AG08395 (cell line): ENCODE data around the gene PRPF6.

ENCODE experiments used
- DNase-seq: peaks from one replicate; pipeline ENCODE4 v3.0.0; 2012; ENCODE audit warnings: mixed read lengths, low spot score

Gene PRPF6

DNA sequence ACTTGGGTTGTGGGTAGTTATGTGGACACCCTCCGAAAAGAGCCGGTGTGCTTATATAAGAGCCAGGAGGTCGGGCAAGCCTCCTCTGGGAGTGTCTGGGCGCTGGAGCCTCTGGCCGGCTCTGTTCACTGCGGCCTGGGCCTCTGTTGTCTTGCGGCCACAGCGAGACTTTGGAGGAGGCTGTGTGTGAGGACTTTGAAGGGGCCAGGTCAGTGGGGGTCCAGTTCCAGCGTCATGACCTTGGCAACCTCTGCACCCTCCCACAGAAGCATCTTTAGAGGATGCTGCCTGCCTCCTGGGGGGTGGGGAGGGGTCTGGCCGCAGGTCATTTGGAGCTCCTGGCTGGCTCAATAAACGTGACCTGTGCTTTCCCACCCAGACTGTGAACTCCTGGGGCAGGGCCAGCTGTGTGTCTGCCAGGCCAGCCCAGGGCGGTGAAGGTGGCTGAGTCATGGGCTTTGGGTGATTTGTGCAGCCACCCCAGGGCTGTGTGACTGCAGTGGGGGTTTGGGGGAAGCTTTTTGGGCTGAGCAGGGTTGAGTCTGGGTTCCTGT is 83.3 kb downstream of the PRPF6 start:
- DNase-seq = peak; percentile 88

DNA sequence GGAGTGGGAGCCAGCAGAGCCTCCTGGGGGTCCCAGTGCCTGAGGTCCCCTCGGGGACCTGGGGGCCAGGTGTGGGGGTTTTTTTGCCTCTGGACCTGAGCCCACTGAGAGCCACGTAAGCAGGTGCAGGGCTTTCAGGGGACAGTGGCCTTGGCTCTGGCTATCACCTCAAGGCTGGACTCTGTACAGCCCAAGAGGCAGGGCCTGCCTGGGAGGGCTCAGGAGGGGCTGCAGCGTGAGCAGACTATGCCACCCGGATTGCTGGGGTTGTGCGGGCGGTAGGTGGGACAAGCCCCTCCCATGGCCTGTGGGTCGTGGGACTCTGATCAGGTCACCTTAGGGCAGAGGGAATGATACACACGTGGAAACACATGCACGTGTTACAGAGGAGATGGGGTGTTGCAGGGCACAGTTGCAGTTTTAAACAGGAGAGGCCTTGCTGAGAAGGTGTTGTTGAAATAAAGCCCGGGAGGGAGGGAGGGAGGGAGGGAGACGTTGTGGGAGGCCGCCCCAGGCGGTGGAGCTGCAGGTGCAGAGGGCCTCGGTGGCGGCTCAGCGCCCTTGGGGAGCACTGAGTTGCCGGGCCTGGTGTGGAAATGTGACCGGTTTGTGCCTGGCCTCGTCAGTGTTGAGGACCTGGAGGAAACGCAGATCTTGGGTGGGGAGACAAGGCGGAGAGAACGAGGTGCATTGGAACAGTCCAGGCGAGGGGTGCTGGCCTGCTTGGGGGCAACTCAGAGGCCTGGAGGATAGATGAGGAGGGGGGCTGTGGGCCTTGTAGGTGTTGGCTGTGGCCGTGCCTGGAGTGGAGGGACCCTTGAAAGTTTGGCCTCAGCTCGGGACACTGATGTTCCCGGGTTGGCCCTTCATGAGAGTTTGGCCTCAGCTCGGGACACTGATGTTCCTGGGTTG is 84.4 kb downstream of the PRPF6 start:
- no peak for DNase-seq

DNA sequence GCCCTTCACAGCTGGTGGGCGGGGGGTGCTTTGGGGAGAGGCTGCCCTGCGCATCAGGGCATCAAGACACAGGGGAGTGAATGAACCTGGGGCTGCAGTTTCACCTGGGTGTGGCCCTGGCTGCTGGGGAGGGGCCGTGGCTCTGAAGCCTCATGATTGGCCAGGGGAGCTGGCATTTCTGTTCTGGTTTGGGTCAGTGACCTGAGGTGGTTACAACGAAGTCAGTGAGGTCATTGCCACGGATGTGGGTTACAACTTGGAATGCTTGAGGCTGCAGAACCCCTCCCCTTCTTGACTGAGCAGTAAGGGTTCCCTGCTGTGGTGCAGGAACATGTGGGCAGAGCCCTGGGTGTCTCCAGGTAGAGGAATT is 85.0 kb downstream of the PRPF6 start:
- DNase-seq = peak; percentile 86

DNA sequence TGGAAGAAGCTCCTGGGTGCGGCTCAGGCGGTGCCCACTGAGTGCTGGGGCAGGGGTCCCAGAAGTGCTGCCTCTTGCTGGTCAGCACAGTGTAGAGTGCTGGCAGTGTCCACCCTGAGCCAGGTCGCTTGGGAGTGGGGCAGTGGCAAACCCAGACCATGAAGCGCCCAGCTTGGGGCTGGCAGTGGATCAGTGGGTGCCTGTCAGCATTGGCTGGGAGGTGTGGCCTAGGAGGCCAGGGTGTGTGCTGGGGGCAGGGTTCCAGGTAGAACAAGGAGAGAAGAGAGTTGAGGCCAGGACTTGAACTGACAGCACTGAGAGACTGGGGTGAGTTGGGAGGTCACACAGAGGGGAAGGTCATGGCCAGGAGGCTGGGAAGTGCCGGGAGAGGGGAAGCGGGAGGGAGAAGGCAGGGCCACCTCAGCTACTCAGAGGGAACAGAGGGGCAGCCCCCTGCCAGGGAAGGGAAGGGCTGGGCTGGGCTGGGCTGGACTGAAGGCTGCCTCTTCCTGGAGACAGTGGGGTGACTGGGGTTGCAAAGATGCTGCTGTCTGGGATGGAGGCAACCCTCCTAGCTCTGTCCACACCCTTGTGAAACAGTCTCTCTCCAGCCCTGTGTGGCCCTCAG is 86.2 kb downstream of the PRPF6 start:
- no peak for DNase-seq

DNA sequence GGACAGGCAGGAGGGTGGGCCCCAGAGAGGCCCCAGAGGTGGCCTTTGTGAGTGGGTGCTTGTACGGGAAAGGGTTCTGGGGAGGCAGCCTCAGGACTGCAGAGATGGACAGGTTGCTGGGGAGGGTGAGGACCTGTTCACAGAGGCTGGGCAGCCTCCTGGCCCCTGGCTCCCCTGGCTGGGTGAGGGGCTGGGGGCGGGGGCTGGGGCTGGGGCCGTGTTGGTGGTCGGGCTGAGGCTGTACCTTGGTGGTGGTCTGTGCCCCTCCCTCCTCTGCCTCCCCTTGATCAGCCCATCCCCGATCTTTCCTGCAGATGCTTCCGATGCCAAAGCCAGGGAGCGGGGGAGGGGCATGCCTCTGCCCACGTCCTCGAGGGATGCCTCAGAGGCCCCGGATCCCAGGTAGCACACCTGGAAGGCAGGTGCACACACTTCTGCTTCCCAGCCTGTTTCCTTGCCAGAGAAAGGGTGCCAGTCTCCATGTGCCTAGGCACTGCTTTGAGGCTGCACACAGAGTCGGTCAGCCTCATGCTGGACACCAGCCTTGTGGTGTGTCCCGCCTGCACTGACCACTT is 86.9 kb downstream of the PRPF6 start:
- DNase-seq = no peak

DNA sequence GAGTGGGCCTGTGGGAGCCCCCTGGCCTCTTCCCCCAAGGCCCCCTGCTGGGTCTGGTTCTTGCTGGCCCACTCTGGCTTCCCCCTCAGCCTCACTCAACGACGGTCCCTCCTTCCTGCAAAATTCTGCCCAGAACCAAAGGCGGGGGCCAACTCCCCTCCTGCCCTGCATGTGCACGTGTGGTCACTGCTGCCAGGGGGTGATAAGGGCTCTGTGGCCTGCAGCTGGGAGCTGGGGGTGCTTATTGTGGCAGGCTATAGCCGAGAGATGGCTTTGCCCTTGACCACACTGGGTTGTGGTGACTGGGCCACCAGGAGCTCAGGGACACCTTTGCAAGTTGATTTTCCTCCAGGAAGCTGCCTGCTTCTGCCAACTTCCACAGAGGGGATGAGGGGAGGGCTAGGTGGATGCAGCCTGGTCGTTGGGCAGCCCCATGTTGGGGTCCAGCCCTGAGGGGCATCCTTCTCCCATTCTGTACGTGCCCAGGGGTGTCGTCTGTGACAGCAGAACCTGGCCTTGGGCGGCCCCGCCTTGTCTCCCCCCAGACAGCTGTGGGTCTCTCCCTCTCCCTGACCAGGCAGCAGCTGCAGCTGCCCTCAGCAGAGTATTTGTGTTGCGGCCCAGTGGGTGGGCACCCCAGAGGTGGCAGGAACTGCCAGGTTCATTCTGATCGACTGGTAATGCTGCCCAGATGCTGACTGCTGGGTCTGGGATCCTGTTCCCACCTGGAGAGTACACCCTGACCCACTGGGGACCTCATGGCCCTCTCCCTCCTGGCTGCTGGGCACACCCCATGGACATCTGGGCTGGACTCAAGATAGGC is 87.7 kb downstream of the PRPF6 start:
- no peak for DNase-seq

DNA sequence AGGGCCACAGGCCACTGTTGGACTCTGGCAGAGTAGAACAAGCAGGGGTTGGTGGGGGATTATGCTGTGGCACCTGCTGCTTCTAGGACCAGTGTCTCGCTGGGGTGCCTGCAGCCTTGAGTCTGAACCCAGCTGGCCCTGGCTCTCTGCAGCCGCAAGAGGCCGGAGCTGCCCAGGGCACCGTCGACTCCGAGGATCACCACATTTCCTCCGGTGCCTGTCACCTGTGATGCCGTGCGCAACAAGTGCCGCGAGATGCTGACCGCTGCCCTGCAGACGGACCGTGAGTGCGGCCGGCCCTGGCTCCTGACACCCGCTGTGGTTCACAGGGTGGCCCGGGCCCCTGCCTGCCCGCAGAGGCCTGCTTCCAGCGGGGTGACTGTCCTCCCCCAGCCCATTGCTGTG is 88.3 kb downstream of the PRPF6 start:
- no peak for DNase-seq

DNA sequence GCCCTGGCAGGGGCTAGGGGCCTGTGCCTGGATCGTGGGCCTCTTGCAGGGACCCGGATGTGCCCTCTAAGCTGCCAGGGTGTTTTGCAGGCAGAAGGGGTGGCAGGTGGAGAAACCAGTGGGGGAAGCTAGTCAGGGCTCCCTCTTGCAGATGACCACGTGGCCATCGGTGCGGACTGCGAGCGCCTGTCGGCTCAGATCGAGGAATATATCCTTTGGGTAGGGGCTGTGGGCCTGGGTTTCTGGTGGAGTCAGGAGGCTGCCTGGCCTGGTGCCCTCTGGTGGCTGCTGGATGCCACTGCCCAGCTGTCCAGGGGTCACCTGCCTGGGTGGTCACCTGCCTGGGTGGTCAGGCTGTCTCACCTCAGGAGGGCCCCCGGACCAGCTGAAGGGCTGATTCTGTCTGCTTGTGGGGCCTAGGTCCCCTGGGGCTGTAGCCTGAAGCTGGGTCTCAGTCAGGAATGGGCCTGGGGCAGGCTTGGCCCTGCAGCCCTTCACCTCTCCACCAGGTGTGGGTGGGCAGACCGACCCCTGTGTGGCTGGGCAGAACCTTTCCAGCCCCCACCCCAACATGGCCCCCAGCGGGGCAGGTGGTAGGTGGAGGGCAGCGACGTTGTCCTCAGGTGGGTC is 88.8 kb downstream of the PRPF6 start:
- peak; percentile 48 for DNase-seq

DNA sequence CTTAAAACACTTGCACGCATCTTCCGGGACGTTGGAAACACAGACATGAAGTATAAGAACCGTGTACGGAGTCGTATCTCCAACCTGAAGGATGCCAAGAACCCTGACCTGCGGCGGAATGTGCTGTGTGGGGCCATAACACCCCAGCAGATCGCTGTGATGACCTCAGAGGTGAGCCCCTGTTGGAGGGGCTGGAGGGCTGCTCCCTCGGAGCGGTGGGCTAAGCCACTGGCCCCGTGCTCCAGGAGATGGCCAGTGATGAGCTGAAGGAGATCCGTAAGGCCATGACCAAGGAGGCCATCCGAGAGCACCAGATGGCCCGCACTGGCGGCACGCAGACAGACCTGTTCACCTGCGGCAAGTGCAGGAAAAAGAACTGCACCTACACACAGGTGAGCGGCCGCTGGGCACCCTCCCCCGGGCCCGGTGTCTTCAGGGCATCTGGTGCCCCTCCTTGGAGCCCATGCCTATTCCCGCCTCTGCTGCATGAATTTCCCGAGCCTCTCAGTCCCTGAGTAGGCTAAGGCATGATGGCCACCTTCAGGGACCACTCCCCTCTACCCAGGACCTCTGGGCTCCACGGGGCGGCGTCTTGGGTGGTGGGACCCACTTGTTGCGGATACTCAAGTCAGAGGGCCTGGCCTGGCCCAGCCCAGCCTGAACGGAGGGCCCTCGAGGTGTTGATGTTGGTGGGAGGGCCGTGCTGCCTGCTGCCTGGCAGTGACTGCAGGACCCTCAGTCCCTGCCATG is 89.5 kb downstream of the PRPF6 start:
- DNase-seq = no peak

DNA sequence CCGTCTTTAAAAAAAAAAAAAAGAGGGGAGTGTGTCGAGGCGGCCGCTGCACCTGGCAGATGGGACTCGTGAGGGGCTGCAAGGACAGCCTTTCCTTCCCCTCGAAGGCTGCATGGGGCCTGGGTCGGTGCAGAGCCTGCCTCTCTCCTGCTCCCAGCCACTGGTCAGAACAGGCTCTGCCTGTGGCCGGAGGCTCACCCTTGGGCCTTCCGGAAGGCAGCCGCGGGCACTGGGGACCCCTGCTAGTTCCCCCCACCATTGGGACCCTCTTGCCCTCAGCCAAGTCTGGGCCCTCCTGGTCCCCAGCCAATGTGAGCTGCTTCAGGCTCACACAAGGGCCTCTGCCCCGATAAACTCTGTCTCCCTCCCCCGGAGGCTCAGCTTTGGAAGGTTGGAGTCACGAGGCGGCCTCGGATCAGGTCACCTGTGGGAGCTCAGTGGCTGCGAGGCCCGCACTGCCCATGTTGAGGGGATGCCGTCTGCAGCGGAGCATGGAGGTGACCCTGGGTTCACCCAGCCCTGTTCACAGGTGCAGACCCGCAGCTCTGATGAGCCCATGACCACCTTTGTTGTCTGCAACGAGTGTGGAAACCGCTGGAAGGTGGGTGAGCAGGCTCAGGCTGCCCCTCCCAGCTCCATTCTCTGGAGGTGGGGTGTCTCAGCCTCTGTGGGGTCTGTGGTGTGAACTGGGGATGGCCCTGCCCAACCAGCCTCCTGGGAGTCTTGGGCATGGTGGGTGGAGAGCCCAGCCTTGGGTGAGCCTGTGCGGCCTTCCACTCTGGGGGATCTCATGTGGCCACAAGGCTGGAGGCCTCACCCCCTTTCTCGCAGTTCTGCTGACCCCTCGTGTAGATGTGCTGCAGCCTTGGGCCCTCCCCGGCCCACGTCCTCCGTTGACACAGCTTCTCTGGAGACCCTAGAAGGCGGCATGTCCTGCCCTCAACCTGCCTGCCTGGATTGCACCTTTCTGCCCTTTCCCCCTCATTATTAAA is 90.7 kb downstream of the PRPF6 start:
- no peak for DNase-seq

DNA sequence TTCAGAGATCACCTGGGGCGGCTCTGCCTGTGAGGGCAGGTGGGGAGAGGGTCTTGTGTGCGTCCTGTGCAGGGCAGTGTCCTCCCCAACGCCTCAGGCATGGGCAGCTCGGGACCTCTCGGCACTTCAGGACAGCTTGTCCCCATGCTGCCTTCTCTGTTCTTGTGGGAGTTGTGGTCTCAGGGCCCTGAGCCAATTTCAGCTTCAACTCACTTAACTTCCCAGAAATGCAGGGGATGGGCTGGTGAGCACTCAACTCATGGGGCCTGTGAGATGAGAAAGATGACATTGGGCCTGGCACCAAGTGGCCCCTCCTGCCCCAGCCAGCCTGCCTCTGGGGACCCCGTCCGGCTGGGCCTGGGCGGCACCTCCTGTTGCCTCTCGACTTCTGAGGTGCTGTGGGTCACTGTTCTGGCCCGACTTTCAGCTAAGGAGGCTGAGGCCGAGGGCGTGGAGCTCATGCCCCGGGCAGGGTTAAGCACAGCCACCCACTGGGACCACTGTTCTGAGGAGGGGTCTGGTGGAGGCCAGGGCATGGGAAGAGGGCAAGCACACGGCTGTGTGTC is 91.6 kb downstream of the PRPF6 start:
- DNase-seq = no peak

DNA sequence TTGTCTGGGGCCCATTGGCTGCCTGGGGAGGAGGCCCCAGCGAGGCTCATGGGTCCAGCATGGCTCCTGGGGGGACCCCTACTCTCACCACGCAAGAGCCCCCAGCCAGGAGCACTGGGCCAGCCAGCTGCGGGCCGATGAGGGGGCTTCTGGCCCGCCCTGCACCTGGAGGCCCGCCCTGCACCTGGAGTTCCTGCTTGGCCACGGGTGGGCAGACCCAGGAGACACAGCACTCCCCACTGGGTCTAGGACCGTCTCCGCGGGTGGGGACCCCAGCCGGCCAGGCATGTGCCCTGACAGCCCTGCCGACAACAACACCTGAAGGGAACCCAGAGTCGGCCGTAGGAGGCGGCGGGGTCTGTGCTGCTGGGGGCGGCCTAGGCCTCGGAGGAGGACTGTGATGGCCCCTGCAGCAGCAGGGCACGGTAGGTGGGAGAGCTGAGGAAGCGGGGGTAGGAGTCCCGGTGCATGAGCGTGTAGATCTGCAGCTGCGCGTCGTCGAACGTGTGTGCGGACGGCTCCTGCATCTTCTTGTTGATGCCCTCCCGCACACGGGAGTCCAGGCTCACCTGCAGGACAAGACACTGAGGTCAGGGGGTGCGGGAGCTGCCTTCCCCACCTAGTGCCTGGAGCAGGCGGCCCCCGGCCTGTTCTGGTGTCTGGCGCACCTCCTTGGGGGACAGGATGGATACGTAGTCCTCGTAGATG is 92.7 kb downstream of the PRPF6 start:
- no peak for DNase-seq

DNA sequence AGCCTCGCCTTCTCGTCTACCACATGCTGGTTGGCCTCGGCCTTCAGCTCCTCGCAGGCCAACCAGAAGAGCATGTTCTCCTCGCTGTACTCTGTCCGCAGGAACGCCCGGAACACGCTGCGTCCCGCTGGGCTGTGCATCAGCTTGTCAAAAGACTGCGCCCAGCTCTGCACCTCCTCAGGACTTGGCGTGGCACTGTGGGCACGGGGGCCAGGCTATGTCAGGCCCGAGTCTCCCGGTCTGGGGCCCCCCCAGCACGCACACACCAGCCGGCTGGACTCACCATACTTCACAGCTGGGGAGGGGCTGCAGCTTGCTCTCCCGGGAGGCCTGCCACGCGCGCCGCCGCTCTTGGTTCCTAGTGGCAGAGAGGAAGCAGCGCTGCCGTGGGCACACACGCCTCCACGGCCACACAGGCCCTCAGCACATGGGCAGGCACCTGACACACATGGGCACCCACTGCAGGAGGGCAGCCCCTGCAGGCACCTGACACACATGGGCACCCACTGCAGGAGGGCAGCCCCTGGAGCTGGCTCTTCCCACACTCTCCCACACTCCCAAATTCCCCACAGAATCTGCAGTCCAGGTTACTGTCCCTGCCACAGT is 93.4 kb downstream of the PRPF6 start:
- no peak for DNase-seq

DNA sequence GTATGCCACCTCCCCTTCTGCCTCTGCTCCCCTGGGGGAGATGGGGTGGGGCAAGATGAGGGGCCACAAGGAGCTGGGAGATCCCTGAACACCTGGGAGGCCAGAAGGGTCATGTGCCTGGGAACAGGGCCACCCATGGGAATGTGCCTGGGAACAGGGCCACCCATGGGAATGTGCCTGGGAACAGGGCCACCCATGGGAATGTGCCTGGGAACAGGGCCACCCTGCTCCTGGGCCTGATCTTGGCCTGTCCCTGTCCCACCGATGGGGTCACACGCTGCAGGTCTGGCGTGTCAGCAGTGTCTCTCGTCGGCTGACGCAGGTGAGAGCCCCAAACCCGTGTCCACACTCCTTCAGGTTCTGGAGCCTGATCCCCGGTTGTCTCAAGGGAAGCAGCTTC is 94.0 kb downstream of the PRPF6 start:
- no peak for DNase-seq

DNA sequence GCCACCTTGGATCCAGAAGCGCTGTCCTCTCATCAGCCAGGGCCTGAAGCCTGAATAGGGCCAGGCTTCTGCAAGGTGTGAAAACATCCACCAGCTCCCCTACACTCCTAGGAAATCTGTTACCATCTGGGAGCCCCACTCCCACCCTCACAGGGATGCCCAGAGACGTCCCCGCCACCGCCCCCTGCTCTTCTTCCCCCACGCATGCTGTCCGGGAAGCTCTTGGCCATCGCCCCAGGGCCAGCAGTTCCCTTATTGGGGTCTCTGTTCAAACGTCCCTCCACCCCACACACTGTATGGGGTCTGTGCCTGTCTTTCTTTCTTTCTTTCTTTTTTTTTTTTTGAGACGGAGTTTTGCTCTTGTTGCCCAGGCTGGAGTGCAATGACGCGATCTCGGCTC is 94.6 kb downstream of the PRPF6 start:
- no peak for DNase-seq

DNA sequence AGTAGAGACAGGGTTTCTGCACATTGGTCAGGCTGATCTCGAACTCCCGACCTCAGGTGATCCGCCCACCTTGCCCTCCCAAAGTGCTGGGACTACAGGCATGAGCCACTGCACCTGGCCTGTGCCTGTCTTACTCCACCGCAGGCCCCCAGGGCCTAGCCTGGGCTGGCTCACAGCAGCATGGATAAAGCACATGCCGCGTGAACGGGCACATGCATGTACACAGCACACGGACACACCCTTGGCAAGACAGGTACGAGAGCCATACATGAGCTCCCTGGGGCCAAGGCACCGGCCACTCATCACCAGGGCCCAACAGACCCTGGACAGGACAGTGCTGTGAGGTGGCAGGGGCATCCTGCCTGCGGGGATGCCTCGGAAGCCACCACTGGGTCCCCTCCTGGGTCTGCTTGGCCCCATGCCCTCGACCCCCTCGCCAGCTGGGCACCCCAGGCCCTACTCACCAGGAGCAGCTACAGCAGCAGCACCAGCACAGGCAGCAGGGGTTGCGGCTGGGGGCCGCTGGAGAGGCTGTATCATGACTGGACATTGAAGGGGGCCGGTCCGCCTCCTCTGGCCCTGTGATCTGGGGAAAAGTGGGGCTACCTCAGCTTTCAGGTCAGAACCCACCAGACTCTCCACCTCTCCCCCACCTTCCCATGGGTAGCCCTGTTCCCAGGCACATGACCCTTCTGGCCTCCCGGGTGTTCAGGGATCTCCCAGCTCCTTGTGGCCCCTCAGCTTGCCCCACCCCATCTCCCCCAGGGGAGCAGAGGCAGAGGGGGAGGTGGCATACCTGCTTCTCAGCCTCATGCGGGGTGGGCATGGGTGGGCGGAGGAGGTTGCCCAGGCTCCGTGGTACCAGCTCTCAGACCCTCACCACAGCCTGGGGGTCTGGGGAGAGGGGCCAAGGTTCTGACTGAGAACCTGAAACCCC is 95.4 kb downstream of the PRPF6 start:
- no peak for DNase-seq

DNA sequence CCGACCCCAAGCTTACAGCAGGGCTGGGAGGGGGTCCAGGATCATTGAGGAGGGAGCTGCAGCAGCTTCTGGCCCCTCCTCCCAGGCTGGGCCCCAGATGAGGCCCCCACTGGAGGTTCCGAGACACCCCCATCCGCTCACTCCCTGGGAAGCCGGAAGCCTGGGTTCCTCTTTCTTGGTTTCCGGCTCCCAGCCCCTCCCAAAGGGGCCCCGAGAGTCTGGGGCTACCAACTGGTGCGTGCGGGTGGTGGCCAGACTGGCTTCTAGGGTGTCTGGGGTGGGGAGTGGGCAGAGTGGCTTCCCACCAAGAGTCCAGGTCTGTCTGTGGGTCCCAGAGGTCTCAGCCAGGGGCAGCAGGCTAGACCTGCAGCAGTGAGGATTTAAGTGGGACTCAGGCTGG is 96.2 kb downstream of the PRPF6 start:
- DNase-seq = no peak
